Right atrium auricular region (tissue), 2 donors: ENCODE measurements around the gene KCNIP4. TPM values are rescaled to one million over a fixed set of nuclear protein-coding genes. Genes with fewer than 3 reads are reported as not detected.
A peak's percentile ranks its signal among the peaks of the same experiment; 100 is the strongest.

ENCODE experiments used
- DNase-seq: peaks from one replicate; pipeline ENCODE4 v3.0.0-alpha.2; 2019; ENCODE audit warnings: low spot score
- H3K27ac ChIP-seq, 2 donors: fragments of 200-600 bp; sonication (generic); 1 replicate in 1 of 2; 2 replicates in 1 of 2; pipeline ENCODE4 v1.5.1; 2016 to 2019
- H3K27me3 ChIP-seq, 2 donors: fragments of 200-600 bp; sonication (generic); one replicate each; pipeline versions ENCODE4 v1.5.1 to v1.6.0; 2017 to 2019
- H3K36me3 ChIP-seq: fragments of 200-600 bp; sonication (generic); one replicate; pipeline ENCODE4 v1.5.1; 2016
- H3K4me1 ChIP-seq, 2 donors: fragments of 200-600 bp; sonication (generic); one replicate each; pipeline versions ENCODE4 v1.5.1 to v1.6.0; 2017 to 2019
- H3K4me3 ChIP-seq, 2 donors: fragments of 200-600 bp; sonication (generic); 1 replicate in 1 of 2; 2 replicates in 1 of 2; pipeline ENCODE4 v1.5.1; 2017 to 2019; ENCODE audit warnings: mild to moderate bottlenecking in 1 of 2, moderate library complexity in 1 of 2
- H3K9me3 ChIP-seq, 2 donors: fragments of 200-600 bp; sonication (generic); one replicate each; pipeline ENCODE4 v1.5.1; 2019
- CTCF ChIP-seq, 2 donors: fragments of 200-600 bp; sonication (generic); IDR thresholded peaks; one replicate each; pipeline ENCODE4 v1.5.1; 2019; ENCODE audit warnings: antibody characterized with exemption in 2 of 2
- total RNA-seq, 2 donors: library from RNA; depleted of rRNA; stranded (reverse); fragments of >200 nt; gene quantifications; one replicate each; pipeline ENCODE4 v1.1.0, GENCODE V29; 2016

The KCNIP4 gene
- total RNA-seq, 2 donors from 2014 or later, result not detected

DNA sequence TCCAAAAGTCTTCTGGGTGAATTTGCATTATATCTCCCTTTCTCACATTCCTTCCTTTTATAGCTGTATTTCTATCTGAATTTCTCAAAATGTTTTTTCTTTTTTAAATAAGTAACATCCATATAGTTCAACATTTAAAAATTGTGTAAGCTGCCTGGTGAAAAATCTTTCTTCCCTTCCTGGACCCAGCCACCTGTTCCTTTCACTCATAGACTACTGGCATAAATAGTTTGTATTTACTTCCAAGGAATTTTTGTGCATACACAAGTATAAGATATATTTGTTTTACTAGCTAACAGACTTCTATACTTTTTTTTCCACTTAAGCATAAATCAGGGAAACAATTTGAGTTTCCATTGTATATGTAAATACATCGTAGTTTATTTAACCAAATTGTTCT is 1212.6 kb downstream of the KCNIP4 start:
- TF ChIP-seq CTCF (IDR thresholded peaks at IDR 0.05), result no peak
- Histone ChIP-seq H3K9me3 (peaks cover 0 to 15% of the 10 kb centered on the region in 2 donors), H3K4me3 (no peak overlapping the region), H3K27me3 (no peaks in the 10 kb centered on the region), H3K36me3 (peaks cover 27% of the 10 kb centered on the region), H3K4me1 (no peaks in the 10 kb centered on the region), H3K27ac (no peak overlapping the region)
- DNase-seq, result no peak

- H3K36me3 ChIP-seq, result peaks cover 68% of the 10 kb centered on the region
- DNase-seq, result no peak
- H3K27ac ChIP-seq, result no peak overlapping the region
- H3K4me1 ChIP-seq, result no peaks in the 10 kb centered on the region
- TF ChIP-seq CTCF (IDR thresholded peaks at IDR 0.05), result no peak
- no peak overlapping the region for H3K4me3 ChIP-seq
- H3K9me3 ChIP-seq, result peaks cover 4 to 17% of the 10 kb centered on the region in 2 donors
- no peaks in the 10 kb centered on the region for H3K27me3 ChIP-seq
Measured at GRCh38 chr4:20724915-20725314, 1223.7 kb downstream of the KCNIP4 start.

GRCh38 chr4:20723463-20723862 is 1225.1 kb downstream of the KCNIP4 start:
- no peak for TF ChIP-seq CTCF (IDR thresholded peaks at IDR 0.05)
- H3K36me3 ChIP-seq, result peaks cover 76% of the 10 kb centered on the region
- no peak overlapping the region for H3K27ac ChIP-seq
- peaks cover 4 to 17% of the 10 kb centered on the region in 2 donors for H3K9me3 ChIP-seq
- no peaks in the 10 kb centered on the region for H3K4me1 ChIP-seq
- H3K4me3 ChIP-seq, result no peak overlapping the region
- DNase-seq, result no peak
- H3K27me3 ChIP-seq, result no peaks in the 10 kb centered on the region

DNA sequence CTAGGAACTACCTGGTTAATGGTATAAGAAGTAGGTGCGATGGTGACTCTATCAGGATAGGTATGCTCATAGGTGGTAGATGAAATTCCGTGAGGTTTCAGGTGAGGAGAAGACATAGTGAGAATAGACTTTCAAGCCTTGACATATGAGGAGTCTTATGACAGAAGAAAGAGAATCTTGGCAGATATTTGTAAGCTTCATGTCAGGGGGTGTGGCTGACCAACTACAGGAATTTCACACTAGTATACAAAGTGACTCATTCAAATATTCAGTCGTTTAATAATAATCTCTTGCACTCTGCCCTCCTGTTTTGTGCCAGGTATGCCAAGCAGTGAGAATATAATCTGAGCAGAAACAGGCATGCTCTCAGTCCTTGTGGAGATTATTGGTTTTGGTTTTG is 1225.6 kb downstream of the KCNIP4 start:
- no peak for DNase-seq
- Histone ChIP-seq H3K27ac (no peak overlapping the region), H3K27me3 (no peaks in the 10 kb centered on the region), H3K36me3 (peaks cover 72% of the 10 kb centered on the region), H3K9me3 (peaks cover 4 to 17% of the 10 kb centered on the region in 2 donors), H3K4me3 (no peak overlapping the region), H3K4me1 (no peaks in the 10 kb centered on the region)
- no peak for TF ChIP-seq CTCF (IDR thresholded peaks at IDR 0.05)

GRCh38 chr4:20711335-20711734 is 1237.2 kb downstream of the KCNIP4 start:
- Histone ChIP-seq H3K27ac (no peak overlapping the region), H3K36me3 (peaks cover 44% of the 10 kb centered on the region), H3K27me3 (no peaks in the 10 kb centered on the region), H3K4me1 (no peaks in the 10 kb centered on the region), H3K9me3 (peaks cover 0 to 4% of the 10 kb centered on the region in 2 donors), H3K4me3 (no peak overlapping the region)
- TF ChIP-seq CTCF (IDR thresholded peaks at IDR 0.05), result no peak
- no peak for DNase-seq

DNA sequence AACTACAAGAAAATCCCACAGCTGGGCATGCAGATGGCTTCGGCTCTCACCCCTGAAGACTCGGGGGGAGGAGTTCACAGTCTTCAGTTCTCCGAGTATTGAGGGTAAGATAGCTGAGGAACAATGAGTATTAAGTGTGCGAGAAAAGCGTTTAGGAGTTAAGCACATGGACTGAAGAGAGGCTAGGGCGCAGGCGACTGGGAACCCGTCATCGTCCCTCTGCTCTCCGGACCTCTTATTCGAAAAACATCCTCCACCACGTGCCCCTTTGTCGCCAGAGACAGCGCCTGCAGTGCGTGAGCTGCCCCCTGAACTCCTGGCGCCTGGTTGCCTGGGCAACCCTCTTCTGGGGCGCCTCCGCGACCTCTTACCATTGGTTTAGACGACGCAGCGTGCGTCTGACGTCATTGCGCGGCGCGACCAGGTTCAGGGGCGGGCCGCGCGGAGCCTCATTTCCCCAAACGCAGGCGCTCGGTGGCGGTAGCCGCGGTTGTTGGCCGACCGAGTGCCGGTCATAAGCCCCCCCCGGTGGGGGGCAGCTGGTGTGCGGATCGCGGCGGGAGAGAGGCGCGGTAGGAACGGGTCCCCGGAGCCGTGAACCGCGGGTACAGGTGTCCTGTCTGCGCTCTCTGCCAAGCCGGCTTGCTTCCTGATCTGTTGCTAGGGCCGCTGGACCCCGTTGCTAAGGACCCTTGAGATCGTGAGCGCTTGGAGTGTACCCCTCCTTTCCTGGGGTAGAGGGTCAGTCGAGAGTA is 1248.4 kb downstream of the KCNIP4 start, which contains the start of gene PACRGL:
TSS of gene PACRGL (plus strand) at position 452 of the 755 bp plus-strand sequence. CDS start 4,024 bp downstream, outside the sequence.
- H3K27ac ChIP-seq, result peak within 1 kb of the TSS; percentile 74 to 87
- peaks cover 10% of the 10 kb centered on the region for H3K36me3 ChIP-seq
- peak within 1 kb of the TSS; percentile 83 to 93 for H3K4me3 ChIP-seq
- peak; percentile 97 for DNase-seq
- H3K9me3 ChIP-seq, result no peaks in the 10 kb centered on the region
- no peak for TF ChIP-seq CTCF (IDR thresholded peaks at IDR 0.05)
- no peaks in the 10 kb centered on the region for H3K27me3 ChIP-seq
- H3K4me1 ChIP-seq, result peaks cover 0 to 22% of the 10 kb centered on the region in 2 donors
